Placental pericyte (primary cell): ENCODE data around the gene KIF16B. TPM values are rescaled to one million over a fixed set of nuclear protein-coding genes. Genes with fewer than 3 reads are reported as not detected.

Source experiments
- total RNA-seq: library from RNA; depleted of rRNA; stranded (reverse); fragments of >200 nt; gene quantifications from 2 replicates; pipeline ENCODE4 v1.2.3, GENCODE V29; 2012

Gene KIF16B
- total RNA-seq, result 3.9 and 9.3 TPM in 2 replicates

GRCh38 chr20:16573001-16573965 lies at the start of gene KIF16B:
KIF16B (minus strand) TSS chr20:16573448; CDS start chr20:16573275, 173 bp downstream.

Other genes starting within 250 kb of the KIF16B start
- 44.8 and 47.3 TPM in 2 replicates for gene SNRPB2, start 156.6 kb upstream of the KIF16B start, total RNA-seq
- not detected in 2 replicates for gene OTOR, start 174.9 kb upstream of the KIF16B start, total RNA-seq